ENCODE measurements around the gene KRT17.

DNA sequence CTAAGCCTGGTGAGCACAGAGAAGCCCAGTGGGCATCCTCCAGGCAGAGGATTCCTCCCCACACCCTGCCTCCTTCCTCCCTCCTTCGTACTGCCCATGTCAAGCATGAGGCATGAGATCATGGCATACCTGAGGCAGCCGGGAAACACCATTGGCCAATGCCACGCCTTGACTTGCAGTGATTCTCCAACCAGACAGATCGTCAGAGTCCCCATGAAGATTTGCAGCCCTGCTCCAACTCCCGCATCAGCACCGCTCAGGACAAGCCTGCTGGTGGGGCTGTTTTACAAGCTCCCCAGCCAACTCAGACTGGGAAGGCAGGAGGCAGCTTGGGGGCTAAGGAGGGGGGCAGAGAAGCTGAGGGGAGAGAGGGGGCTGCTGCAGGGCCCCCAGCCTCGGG lies 8.9 kb downstream of the KRT17 start:
- TF ChIP-seq, protein P1, sequence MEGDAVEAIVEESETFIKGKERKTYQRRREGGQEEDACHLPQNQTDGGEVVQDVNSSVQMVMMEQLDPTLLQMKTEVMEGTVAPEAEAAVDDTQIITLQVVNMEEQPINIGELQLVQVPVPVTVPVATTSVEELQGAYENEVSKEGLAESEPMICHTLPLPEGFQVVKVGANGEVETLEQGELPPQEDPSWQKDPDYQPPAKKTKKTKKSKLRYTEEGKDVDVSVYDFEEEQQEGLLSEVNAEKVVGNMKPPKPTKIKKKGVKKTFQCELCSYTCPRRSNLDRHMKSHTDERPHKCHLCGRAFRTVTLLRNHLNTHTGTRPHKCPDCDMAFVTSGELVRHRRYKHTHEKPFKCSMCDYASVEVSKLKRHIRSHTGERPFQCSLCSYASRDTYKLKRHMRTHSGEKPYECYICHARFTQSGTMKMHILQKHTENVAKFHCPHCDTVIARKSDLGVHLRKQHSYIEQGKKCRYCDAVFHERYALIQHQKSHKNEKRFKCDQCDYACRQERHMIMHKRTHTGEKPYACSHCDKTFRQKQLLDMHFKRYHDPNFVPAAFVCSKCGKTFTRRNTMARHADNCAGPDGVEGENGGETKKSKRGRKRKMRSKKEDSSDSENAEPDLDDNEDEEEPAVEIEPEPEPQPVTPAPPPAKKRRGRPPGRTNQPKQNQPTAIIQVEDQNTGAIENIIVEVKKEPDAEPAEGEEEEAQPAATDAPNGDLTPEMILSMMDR (IDR thresholded peaks at IDR 0.05; ENCODE audit: poor library complexity, severe bottlenecking), result no peak
- TF ChIP-seq POLR2AphosphoS5 (IDR thresholded peaks at IDR 0.05), result no peak
- TF ChIP-seq EP300 (conservative IDR thresholded peaks at IDR 0.05; ENCODE audit: poor library complexity, severe bottlenecking), result no peak
- TF ChIP-seq EZH2 (IDR thresholded peaks at IDR 0.05; ENCODE audit: borderline replicate concordance, insufficient read depth, low read length, poor library complexity, severe bottlenecking), result no peak
- TF ChIP-seq, protein P2, sequence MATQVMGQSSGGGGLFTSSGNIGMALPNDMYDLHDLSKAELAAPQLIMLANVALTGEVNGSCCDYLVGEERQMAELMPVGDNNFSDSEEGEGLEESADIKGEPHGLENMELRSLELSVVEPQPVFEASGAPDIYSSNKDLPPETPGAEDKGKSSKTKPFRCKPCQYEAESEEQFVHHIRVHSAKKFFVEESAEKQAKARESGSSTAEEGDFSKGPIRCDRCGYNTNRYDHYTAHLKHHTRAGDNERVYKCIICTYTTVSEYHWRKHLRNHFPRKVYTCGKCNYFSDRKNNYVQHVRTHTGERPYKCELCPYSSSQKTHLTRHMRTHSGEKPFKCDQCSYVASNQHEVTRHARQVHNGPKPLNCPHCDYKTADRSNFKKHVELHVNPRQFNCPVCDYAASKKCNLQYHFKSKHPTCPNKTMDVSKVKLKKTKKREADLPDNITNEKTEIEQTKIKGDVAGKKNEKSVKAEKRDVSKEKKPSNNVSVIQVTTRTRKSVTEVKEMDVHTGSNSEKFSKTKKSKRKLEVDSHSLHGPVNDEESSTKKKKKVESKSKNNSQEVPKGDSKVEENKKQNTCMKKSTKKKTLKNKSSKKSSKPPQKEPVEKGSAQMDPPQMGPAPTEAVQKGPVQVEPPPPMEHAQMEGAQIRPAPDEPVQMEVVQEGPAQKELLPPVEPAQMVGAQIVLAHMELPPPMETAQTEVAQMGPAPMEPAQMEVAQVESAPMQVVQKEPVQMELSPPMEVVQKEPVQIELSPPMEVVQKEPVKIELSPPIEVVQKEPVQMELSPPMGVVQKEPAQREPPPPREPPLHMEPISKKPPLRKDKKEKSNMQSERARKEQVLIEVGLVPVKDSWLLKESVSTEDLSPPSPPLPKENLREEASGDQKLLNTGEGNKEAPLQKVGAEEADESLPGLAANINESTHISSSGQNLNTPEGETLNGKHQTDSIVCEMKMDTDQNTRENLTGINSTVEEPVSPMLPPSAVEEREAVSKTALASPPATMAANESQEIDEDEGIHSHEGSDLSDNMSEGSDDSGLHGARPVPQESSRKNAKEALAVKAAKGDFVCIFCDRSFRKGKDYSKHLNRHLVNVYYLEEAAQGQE (IDR thresholded peaks at IDR 0.05; ENCODE audit: borderline replicate concordance), result no peak
- TF ChIP-seq RAD21 (conservative IDR thresholded peaks at IDR 0.05), result no peak
- no peak for TF ChIP-seq TAF1 (IDR thresholded peaks at IDR 0.05; ENCODE audit: low read depth)
- TF ChIP-seq MXI1 (conservative IDR thresholded peaks at IDR 0.05; ENCODE audit: poor library complexity, severe bottlenecking), result no peak
- no peak for TF ChIP-seq SMC3 (conservative IDR thresholded peaks at IDR 0.05; ENCODE audit: poor library complexity)

Data from neural cell (in vitro differentiated cells).